Measurements from ENCODE around the gene TMEM248. TPM values are rescaled to one million over a fixed set of nuclear protein-coding genes. Genes with fewer than 3 reads are reported as not detected.

TMEM248 gene
- total RNA-seq, 4 donors from 2014 or later: 55.6 to 83.9 (median 78.2) TPM

- H3K4me3 ChIP-seq (ENCODE audit: low read depth, poor library complexity, severe bottlenecking): no peak overlapping the region
- intact Hi-C loops (cut with DNase I; ENCODE audit: low total_unique reads): no loop called here
- no peak for DNase-seq (ENCODE audit: low spot score in 2 of 2)
- TF ChIP-seq CTCF (IDR thresholded peaks at IDR 0.05) (no peak), POLR2A (IDR thresholded peaks at IDR 0.05) (no peak)
- WGBS, 2 donors: 90 to 92% methylated on average over 8 of the region's 8 CpGs
Observed at GRCh38 chr7:66950763-66951162, 29.7 kb downstream of the TMEM248 start.

GRCh38 chr7:66952343-66953043 lies 31.5 kb downstream of the TMEM248 start:
- H3K4me3 ChIP-seq (ENCODE audit: low read depth, poor library complexity, severe bottlenecking): no peak overlapping the region
- TF ChIP-seq POLR2A (IDR thresholded peaks at IDR 0.05) (no peak), CTCF (IDR thresholded peaks at IDR 0.05) (no peak)
- DNase-seq (ENCODE audit: low spot score in 2 of 2): no peak
- intact Hi-C loops (cut with DNase I; ENCODE audit: low total_unique reads): no loop called here
- 67 to 76% methylated on average over 11 of the region's 11 CpGs for WGBS, 2 donors

- no peak for DNase-seq (ENCODE audit: low spot score in 2 of 2)
- intact Hi-C loops (cut with DNase I; ENCODE audit: low total_unique reads): no loop called here
- no peak overlapping the region for H3K4me3 ChIP-seq (ENCODE audit: low read depth, poor library complexity, severe bottlenecking)
- TF ChIP-seq POLR2A (IDR thresholded peaks at IDR 0.05) (no peak), CTCF (IDR thresholded peaks at IDR 0.05) (no peak)
- 84 to 92% methylated on average over 5 of the region's 5 CpGs for WGBS, 2 donors
Observed at GRCh38 chr7:66953044-66953427, 32.0 kb downstream of the TMEM248 start.

- 77 to 79% methylated on average over 13 of the region's 13 CpGs for WGBS, 2 donors
- intact Hi-C loops (cut with DNase I; ENCODE audit: low total_unique reads): no loop called here
- H3K4me3 ChIP-seq (ENCODE audit: low read depth, poor library complexity, severe bottlenecking): no peak overlapping the region
- DNase-seq (ENCODE audit: low spot score in 2 of 2): no peak
- TF ChIP-seq POLR2A (IDR thresholded peaks at IDR 0.05): no peak
- no peak for TF ChIP-seq CTCF (IDR thresholded peaks at IDR 0.05)
Observed at GRCh38 chr7:66957595-66958290, 36.7 kb downstream of the TMEM248 start.

GRCh38 chr7:66958538-66959350 lies 37.7 kb downstream of the TMEM248 start:
- 82 to 88% methylated on average over 17 of the region's 17 CpGs for WGBS, 2 donors
- TF ChIP-seq POLR2A (IDR thresholded peaks at IDR 0.05) (no peak), CTCF (IDR thresholded peaks at IDR 0.05) (no peak)
- intact Hi-C loops (cut with DNase I; ENCODE audit: low total_unique reads): no loop called here
- DNase-seq (ENCODE audit: low spot score in 2 of 2): no peak
- no peak overlapping the region for H3K4me3 ChIP-seq (ENCODE audit: low read depth, poor library complexity, severe bottlenecking)

Data from lower leg skin (tissue), 4 donors.